ENCODE results near the gene MAP3K13.

- TF ChIP-seq REST (IDR thresholded peaks at IDR 0.05; ENCODE audit: insufficient read depth in 1 of 2, low read depth in 2 of 2, low read length in 2 of 2) (no peak), TAF1 (IDR thresholded peaks at IDR 0.05; ENCODE audit: borderline replicate concordance, insufficient read depth, low read length) (no peak)
Observed at GRCh38 chr3:185325946-185326791, 36.8 kb upstream of the MAP3K13 start.
